Measurements from ENCODE around the gene RTL5. TPM values are rescaled to one million over a fixed set of nuclear protein-coding genes. Genes with fewer than 3 reads are reported as not detected.

RTL5 gene
- polyA plus RNA-seq, 1 donor, result 6.9 TPM

DNA sequence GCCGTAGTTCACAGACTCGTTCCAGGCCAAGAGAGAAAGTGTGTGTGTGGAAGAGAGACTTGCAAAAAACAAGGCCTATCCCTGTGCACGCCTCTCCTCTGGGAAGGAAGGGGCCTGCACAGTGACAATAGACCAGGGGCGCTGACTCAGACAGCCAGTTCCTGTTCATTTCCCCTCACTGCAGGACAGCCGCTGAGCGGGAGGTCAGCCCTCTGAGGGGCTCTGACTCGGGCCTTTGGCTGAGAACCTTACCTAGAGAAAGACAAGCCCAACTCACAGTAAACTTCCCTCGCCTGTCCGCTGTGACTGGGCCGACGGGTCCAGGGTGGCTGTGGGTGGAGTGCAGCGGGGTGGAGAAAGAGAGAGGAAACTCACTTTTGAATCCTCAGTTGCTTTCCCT, 52.1 kb downstream of the RTL5 start:
- H3K4me3 ChIP-seq (ENCODE audit: low read length), result no peak overlapping the region
- no peak overlapping the region for H3K27ac ChIP-seq (ENCODE audit: low read length)
- H3K27me3 ChIP-seq (ENCODE audit: control insufficient read depth, insufficient read depth, low read length), result no peaks in the 10 kb centered on the region
- no peaks in the 10 kb centered on the region for H3K9me3 ChIP-seq (ENCODE audit: control insufficient read depth, low read depth, low read length)
- peaks cover 11% of the 10 kb centered on the region for H3K4me1 ChIP-seq (ENCODE audit: control insufficient read depth, insufficient read depth, low read length)
- no peak for DNase-seq
- no peaks in the 10 kb centered on the region for H3K36me3 ChIP-seq (ENCODE audit: control insufficient read depth, insufficient read depth, low read length)
- whole genome bisulfite sequencing (ENCODE audit: insufficient coverage, low lambda C conversion rate), result no CpG with 5 or more reads among the region's 12 CpGs

DNA sequence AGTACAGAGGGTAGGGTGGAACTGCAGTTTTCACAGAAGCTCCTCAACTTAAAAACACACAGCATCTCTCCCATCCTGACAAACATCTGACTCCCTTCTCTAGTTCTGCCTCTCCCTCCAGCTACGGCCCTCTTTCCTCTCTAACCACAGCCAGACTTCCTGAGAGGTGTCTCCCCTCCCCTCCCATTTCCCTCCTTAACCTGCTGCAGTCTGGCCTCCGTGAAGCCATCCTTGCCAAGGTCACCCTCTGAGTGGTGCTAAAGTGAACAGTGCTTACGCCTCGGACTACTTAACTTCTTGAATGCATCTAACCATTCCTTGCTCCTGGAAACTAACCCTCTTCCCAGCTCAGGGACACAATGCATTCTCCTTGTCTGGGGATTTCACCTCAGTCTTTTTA, 53.3 kb downstream of the RTL5 start:
- WGBS (ENCODE audit: insufficient coverage, low lambda C conversion rate), result no CpG with 5 or more reads among the region's 4 CpGs
- Histone ChIP-seq H3K27me3 (ENCODE audit: control insufficient read depth, insufficient read depth, low read length) (no peaks in the 10 kb centered on the region), H3K4me3 (ENCODE audit: low read length) (no peak overlapping the region), H3K9me3 (ENCODE audit: control insufficient read depth, low read depth, low read length) (no peaks in the 10 kb centered on the region), H3K27ac (ENCODE audit: low read length) (no peak overlapping the region), H3K36me3 (ENCODE audit: control insufficient read depth, insufficient read depth, low read length) (no peaks in the 10 kb centered on the region), H3K4me1 (ENCODE audit: control insufficient read depth, insufficient read depth, low read length) (peaks cover 11% of the 10 kb centered on the region)
- DNase-seq, result no peak

Other genes starting within 250 kb of the RTL5 start
- 3.3 TPM for gene NHSL2, start 221.1 kb downstream of the RTL5 start, polyA plus RNA-seq
- 21.5 TPM for gene PIN4, start 49.8 kb upstream of the RTL5 start, polyA plus RNA-seq
- gene ERCC6L, start 107.1 kb upstream of the RTL5 start, polyA plus RNA-seq, result 2.4 TPM
- 1,483 TPM for gene RPS4X, start 145.3 kb upstream of the RTL5 start, polyA plus RNA-seq
- gene CITED1, start 174.0 kb upstream of the RTL5 start, polyA plus RNA-seq, result 0.94 TPM

Measured in large intestine (tissue), 3 donors.